A549 (cell line): ENCODE results near the gene DDX47. TPM values are rescaled to one million over a fixed set of nuclear protein-coding genes. Genes with fewer than 3 reads are reported as not detected.

Experiments
- ATAC-seq, 2 experiments: fragments of 200-7000 bp in 1 of 2; fragments of >200 bp in 1 of 2; cut with Nextera tagmentation in 1 of 2; cut with Tn5 transposase in 1 of 2; 3 replicates each; pipeline versions ENCODE4 v1.8.0 to v1.9.1; 2018 to 2020; ENCODE audit warnings: mild to moderate bottlenecking in 1 of 2, moderate library complexity in 1 of 2
- CTCF ChIA-PET: fragments of 300-600 bp; sonication (Branson Sonifier 250); formaldehyde crosslinking; extraction: SDS; loops from one replicate; lab custom pipeline; 2021; ENCODE audit warnings: antibody characterized with exemption, inconsistent platforms; lab: Yijun Ruan, JAX
- POLR2A ChIA-PET: fragments of 350-600 bp; formaldehyde crosslinking; extraction: SDS; loops from one replicate; lab custom pipeline; 2021; ENCODE audit warnings: antibody characterized with exemption, inconsistent platforms; lab: Yijun Ruan, JAX
- DNase-seq, 2 experiments: peaks; one replicate each; pipeline versions ENCODE4 v3.0.0 to v3.0.0-alpha.2; 2011 to 2016; ENCODE audit warnings: low read depth in 1 of 2, low spot score in 1 of 2
- FAIRE-seq: peaks from 2 replicates; lab custom pipeline; 2011; peaks lifted over from hg19 to GRCh38; lab: Jason Lieb, UNC
- H3K27ac ChIP-seq, 2 experiments: fragments of >200 bp; sonication (Bioruptor Twin); formaldehyde crosslinking; 3 replicates each; pipeline ENCODE4 v1.5.1; 2016 to 2017
- H3K4me1 ChIP-seq: fragments of >200 bp; sonication (Bioruptor Twin); formaldehyde crosslinking; 3 replicates; pipeline ENCODE4 v1.6.1; 2016
- H3K4me2 ChIP-seq: fragments of >200 bp; sonication (Bioruptor Twin); formaldehyde crosslinking; 3 replicates; pipeline ENCODE4 v1.6.1; 2016
- H3K4me3 ChIP-seq: fragments of >200 bp; sonication (Bioruptor Twin); formaldehyde crosslinking; 3 replicates; pipeline ENCODE4 v1.5.1; 2016
- H3K9me3 ChIP-seq: fragments of >200 bp; sonication (Bioruptor Twin); formaldehyde crosslinking; 3 replicates; pipeline ENCODE4 v1.6.1; 2016
- CHD4 ChIP-seq: fragments of 200-600 bp; sonication (generic); IDR thresholded peaks from 2 replicates; pipeline ENCODE4 v1.6.1; 2016; ENCODE audit warnings: antibody characterized with exemption, mild to moderate bottlenecking, borderline replicate concordance
- EHF ChIP-seq: fragments of 250-450 bp; sonication (Bioruptor Pico); IDR thresholded peaks from 2 replicates; pipeline ENCODE4 v1.5.0; 2020; ENCODE audit warnings: mild to moderate bottlenecking
- EHMT2 ChIP-seq: fragments of 200-600 bp; sonication (generic); IDR thresholded peaks from 2 replicates; pipeline ENCODE4 v1.6.1; 2016; ENCODE audit warnings: antibody characterized with exemption, low read depth, mild to moderate bottlenecking, moderate library complexity
- ESRRA ChIP-seq: fragments of 150-350 bp; IDR thresholded peaks from 2 replicates; pipeline ENCODE4 v1.6.1; 2014; ENCODE audit warnings: mild to moderate bottlenecking, low read length, borderline replicate concordance
- FOSL2 ChIP-seq, 2 experiments: fragments of 450-650 bp in 1 of 2; fragments of >200 bp in 1 of 2; sonication (Bioruptor Twin) in 1 of 2; formaldehyde crosslinking; IDR thresholded peaks; 2 replicates each; pipeline versions ENCODE4 v1.5.0 to v1.6.1; 2016 to 2020; ENCODE audit warnings: mild to moderate bottlenecking in 1 of 2, moderate library complexity in 1 of 2
- GATA3 ChIP-seq: IDR thresholded peaks from 2 replicates; pipeline ENCODE4 v1.6.1; 2012; ENCODE audit warnings: borderline replicate concordance
- HOXB13 ChIP-seq: fragments of 250-450 bp; sonication (Bioruptor Pico); IDR thresholded peaks from 2 replicates; pipeline ENCODE4 v1.5.0; 2020; ENCODE audit warnings: low read depth, mild to moderate bottlenecking, moderate library complexity
- JUNB ChIP-seq: fragments of >200 bp; sonication (Bioruptor Twin); formaldehyde crosslinking; IDR thresholded peaks from 2 replicates; pipeline ENCODE4 v1.6.1; 2016
- MAFK ChIP-seq: fragments of 450-650 bp; IDR thresholded peaks from 2 replicates; pipeline ENCODE4 v1.6.1; 2014; ENCODE audit not compliant: partially characterized antibody
- NPAS2 ChIP-seq: fragments of 250-450 bp; sonication (Bioruptor Pico); IDR thresholded peaks from 2 replicates; pipeline ENCODE4 v1.8.0; 2022; ENCODE audit warnings: mild to moderate bottlenecking, moderate library complexity, borderline replicate concordance
- POLR2AphosphoS2 ChIP-seq: conservative IDR thresholded peaks from 2 replicates; pipeline ENCODE4 v1.6.1; 2012; ENCODE audit warnings: low read length, improper control_type of control experiment, inconsistent platforms
- RAD21 ChIP-seq, 2 experiments: fragments of >200 bp in 1 of 2; sonication (Bioruptor Twin) in 1 of 2; formaldehyde crosslinking in 1 of 2; IDR thresholded peaks in 1 of 2; conservative IDR thresholded peaks in 1 of 2; 2 replicates in 1 of 2; 3 replicates in 1 of 2; pipeline ENCODE4 v1.6.1; 2012 to 2018; ENCODE audit warnings: inconsistent platforms in 1 of 2
- RNF2 ChIP-seq: fragments of 200-600 bp; sonication (generic); IDR thresholded peaks from 2 replicates; pipeline ENCODE4 v1.6.1; 2016; ENCODE audit warnings: low read depth, mild to moderate bottlenecking, antibody characterized with exemption, moderate library complexity, borderline replicate concordance
- TP53 ChIP-seq: fragments of 250-450 bp; sonication (Bioruptor Pico); IDR thresholded peaks from 2 replicates; pipeline ENCODE4 v1.5.0; 2021; ENCODE audit warnings: mild to moderate bottlenecking, moderate library complexity
- ZFP36 ChIP-seq: fragments of 450-650 bp; IDR thresholded peaks from 2 replicates; pipeline ENCODE4 v1.6.1; 2014; ENCODE audit warnings: borderline replicate concordance; ENCODE audit not compliant: partially characterized antibody
- ZNF302 ChIP-seq: fragments of 250-450 bp; sonication (Bioruptor Pico); IDR thresholded peaks from 2 replicates; pipeline ENCODE4 v1.9.0; 2021; ENCODE audit warnings: inconsistent platforms, mild to moderate bottlenecking, moderate library complexity
- WGBS: methylation state at CpG from one replicate; pipeline ENCODE4 v1.1.6; 2017; ENCODE audit errors: missing lambda C conversion rate; 5-methylcytosine and 5-hydroxymethylcytosine counted together
- polyA plus RNA-seq, 4 experiments: library from polyadenylated mRNA; depleted of rRNA in 3 of 4; stranded (reverse); fragments of >200 nt; fragmentation: RNase III in 1 of 4; extraction: RNeasy Plus Mini Kit Qiagen cat#74134 plus additional on column Dnase treatment in 1 of 4; gene quantifications; 2 replicates in 3 of 4; 3 replicates in 1 of 4; pipeline ENCODE4 v1.2.3, GENCODE V29; 2011 to 2017
- TF ChIP-seq, protein P1 (sequence below): fragments of 450-650 bp; IDR thresholded peaks from 2 replicates; pipeline ENCODE4 v1.6.1; 2014; ENCODE audit warnings: antibody characterized with exemption
- TF ChIP-seq, protein P2 (sequence below): fragments of 150-350 bp; IDR thresholded peaks from 2 replicates; pipeline ENCODE4 v1.6.1; 2014; ENCODE audit warnings: low read depth, mild to moderate bottlenecking, low read length
- TF ChIP-seq, protein P3 (sequence below): fragments of 250-450 bp; sonication (Bioruptor Pico); IDR thresholded peaks from 2 replicates; pipeline ENCODE4 v1.5.0; 2021; ENCODE audit warnings: mild to moderate bottlenecking, moderate library complexity, borderline replicate concordance
- TF ChIP-seq, protein P4 (sequence below): fragments of >200 bp; sonication (Bioruptor Twin); formaldehyde crosslinking; IDR thresholded peaks from 2 replicates; pipeline ENCODE4 v1.6.1; 2016
- TF ChIP-seq, protein P5 (sequence below): IDR thresholded peaks from 2 replicates; pipeline ENCODE4 v1.6.1; 2012

The DDX47 gene
- polyA plus RNA-seq, 2 of the 4 experiments (the other 2 are of a cell fraction): 81.6 to 144 TPM

DNA sequence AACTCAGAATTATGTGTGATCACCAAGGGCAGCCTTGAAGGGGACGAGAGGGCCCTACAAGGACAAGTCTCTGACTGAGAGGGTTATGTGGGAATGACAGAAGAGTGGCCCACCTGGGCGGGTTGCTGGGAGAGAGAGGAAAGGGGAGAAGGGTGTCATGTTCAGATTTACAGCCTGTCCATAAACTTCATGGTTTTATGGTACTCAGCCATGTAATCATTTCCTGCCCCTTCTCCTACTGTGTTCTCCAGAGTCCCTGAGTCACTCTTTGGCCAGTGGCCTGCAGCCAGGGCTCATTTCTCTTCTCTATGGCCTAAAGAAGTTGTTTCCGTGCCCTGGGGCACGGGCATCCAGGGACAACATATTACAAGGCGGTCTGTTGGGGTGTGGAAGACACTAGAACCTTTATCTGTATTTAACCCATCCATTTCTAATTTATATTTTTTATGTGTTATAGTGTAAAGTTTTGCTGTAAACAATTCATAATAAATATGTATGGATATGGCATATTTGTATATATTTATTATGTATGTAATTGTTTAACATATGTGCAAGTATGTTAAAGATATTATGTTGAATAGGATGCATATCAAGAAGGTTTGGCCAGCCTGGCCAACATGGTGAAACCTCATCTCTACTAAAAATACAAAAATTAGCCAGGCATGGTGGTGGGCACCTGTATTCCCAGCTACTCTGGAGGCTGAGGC is 26.9 kb downstream of the DDX47 start:
- TF ChIP-seq RNF2 (no peak), FOSL2 (IDR thresholded peaks at IDR 0.05) (0 out of 2 replicates have a peak, but pooled peaks have one; percentile 6), FOSL2 (CRISPR knock-in tag; IDR thresholded peaks at IDR 0.05) (peak; percentile 61), TP53 (CRISPR knock-in tag) (no peak), MAFK (no peak), NPAS2 (CRISPR knock-in tag) (no peak), CHD4 (no peak), POLR2AphosphoS2 (no peak), EHMT2 (no peak), ESRRA (no peak), GATA3 (no peak; the same call in 1 of the 2 replicates), EHF (CRISPR knock-in tag) (no peak), JUNB (peak; percentile 40; the same call in 1 of the 2 replicates), ZFP36 (no peak), RAD21 (conservative IDR thresholded peaks at IDR 0.05 in 1 of 2, IDR thresholded peaks at IDR 0.05 in 1 of 2) (0 out of 5 replicates have a peak, but pooled peaks of 1 of the 2 experiments have one; percentile 28)
- TF ChIP-seq, protein P1, sequence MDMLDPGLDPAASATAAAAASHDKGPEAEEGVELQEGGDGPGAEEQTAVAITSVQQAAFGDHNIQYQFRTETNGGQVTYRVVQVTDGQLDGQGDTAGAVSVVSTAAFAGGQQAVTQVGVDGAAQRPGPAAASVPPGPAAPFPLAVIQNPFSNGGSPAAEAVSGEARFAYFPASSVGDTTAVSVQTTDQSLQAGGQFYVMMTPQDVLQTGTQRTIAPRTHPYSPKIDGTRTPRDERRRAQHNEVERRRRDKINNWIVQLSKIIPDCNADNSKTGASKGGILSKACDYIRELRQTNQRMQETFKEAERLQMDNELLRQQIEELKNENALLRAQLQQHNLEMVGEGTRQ: no peak
- TF ChIP-seq, protein P2, sequence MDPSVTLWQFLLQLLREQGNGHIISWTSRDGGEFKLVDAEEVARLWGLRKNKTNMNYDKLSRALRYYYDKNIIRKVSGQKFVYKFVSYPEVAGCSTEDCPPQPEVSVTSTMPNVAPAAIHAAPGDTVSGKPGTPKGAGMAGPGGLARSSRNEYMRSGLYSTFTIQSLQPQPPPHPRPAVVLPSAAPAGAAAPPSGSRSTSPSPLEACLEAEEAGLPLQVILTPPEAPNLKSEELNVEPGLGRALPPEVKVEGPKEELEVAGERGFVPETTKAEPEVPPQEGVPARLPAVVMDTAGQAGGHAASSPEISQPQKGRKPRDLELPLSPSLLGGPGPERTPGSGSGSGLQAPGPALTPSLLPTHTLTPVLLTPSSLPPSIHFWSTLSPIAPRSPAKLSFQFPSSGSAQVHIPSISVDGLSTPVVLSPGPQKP: no peak
- TF ChIP-seq, protein P3, sequence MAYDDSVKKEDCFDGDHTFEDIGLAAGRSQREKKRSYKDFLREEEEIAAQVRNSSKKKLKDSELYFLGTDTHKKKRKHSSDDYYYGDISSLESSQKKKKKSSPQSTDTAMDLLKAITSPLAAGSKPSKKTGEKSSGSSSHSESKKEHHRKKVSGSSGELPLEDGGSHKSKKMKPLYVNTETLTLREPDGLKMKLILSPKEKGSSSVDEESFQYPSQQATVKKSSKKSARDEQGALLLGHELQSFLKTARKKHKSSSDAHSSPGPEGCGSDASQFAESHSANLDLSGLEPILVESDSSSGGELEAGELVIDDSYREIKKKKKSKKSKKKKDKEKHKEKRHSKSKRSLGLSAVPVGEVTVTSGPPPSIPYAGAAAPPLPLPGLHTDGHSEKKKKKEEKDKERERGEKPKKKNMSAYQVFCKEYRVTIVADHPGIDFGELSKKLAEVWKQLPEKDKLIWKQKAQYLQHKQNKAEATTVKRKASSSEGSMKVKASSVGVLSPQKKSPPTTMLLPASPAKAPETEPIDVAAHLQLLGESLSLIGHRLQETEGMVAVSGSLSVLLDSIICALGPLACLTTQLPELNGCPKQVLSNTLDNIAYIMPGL (CRISPR knock-in tag): no peak
- TF ChIP-seq, protein P4, sequence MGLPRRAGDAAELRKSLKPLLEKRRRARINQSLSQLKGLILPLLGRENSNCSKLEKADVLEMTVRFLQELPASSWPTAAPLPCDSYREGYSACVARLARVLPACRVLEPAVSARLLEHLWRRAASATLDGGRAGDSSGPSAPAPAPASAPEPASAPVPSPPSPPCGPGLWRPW: no peak
- TF ChIP-seq, protein P5, sequence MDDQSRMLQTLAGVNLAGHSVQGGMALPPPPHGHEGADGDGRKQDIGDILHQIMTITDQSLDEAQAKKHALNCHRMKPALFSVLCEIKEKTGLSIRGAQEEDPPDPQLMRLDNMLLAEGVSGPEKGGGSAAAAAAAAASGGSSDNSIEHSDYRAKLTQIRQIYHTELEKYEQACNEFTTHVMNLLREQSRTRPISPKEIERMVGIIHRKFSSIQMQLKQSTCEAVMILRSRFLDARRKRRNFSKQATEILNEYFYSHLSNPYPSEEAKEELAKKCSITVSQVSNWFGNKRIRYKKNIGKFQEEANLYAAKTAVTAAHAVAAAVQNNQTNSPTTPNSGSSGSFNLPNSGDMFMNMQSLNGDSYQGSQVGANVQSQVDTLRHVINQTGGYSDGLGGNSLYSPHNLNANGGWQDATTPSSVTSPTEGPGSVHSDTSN: no peak
- Histone ChIP-seq H3K27ac (peak overlapping the region; percentile 70 to 88), H3K4me3 (no peak overlapping the region), H3K9me3 (no peaks in the 10 kb centered on the region), H3K4me2 (peak overlapping the region; percentile 44), H3K4me1 (peaks cover 68% of the 10 kb centered on the region)
- no peak for FAIRE-seq
- POLR2A ChIA-PET: no interaction called here
- peak; percentile 67 to 76 for DNase-seq
- 20% methylated on average over 5 of the region's 5 CpGs for WGBS
- ATAC-seq: peak; percentile 68 to 72
- CTCF ChIA-PET: interaction anchor here (5.5 kb wide), 1 partner anchor 15 kb away, joined by 78 read pairs; no protein-coding TSS in a partner anchor

DNA sequence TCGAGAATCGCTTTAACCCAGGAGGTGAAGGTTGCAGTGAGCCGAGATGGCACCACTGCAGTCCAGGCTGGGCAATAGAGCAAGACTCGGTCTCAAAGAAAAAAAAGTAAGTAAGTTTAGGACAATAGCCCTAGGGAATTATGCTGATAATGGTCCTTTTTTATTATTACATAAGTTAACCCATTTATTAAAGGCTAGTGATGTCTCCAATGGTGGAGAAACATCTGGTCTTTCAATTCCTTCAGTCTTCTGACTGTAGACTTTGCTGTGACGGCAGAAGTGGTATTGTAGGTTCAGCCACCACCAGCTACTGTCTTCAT is 27.4 kb downstream of the DDX47 start:
- no peak for DNase-seq
- Histone ChIP-seq H3K4me3 (no peak overlapping the region), H3K4me1 (peaks cover 68% of the 10 kb centered on the region), H3K9me3 (no peaks in the 10 kb centered on the region), H3K27ac (peak overlapping the region; percentile 70 to 88), H3K4me2 (peak overlapping the region; percentile 44)
- ChIA-PET CTCF (no interaction called here), POLR2A (no interaction called here)
- 93% methylated on average over 5 of the region's 5 CpGs for WGBS
- no peak for ATAC-seq
- peak; percentile 55 for TF ChIP-seq MAFK
- no peak for TF ChIP-seq HOXB13 (CRISPR knock-in tag)
- no peak for TF ChIP-seq ZNF302 (CRISPR knock-in tag)
- no peak for FAIRE-seq
